H9 (cell line): Measurements from ENCODE around the gene TCP11L1. TPM values are rescaled to one million over a fixed set of nuclear protein-coding genes. Genes with fewer than 3 reads are reported as not detected.
"Not testable (repeated sequence)": the region's sequence is repeated elsewhere in the genome, so short reads cannot be mapped to it uniquely, and the experiment has no call there.

ENCODE experiments used
- DNase-seq: peaks from one replicate; pipeline ENCODE4 v3.0.0-alpha.2; 2017
- H2AFZ ChIP-seq: one replicate; pipeline ENCODE4 v1.6.1; 2013; ENCODE audit warnings: mild to moderate bottlenecking, low read length, control low read depth, moderate library complexity
- H2AK5ac ChIP-seq: 2 replicates; pipeline ENCODE4 v1.6.1; 2013; ENCODE audit warnings: low read length, control low read depth, mixed read lengths; ENCODE audit not compliant: insufficient read length
- H2BK120ac ChIP-seq: one replicate; pipeline ENCODE4 v1.6.1; 2013; ENCODE audit warnings: low read depth, mild to moderate bottlenecking, low read length, control low read depth, inconsistent platforms; ENCODE audit not compliant: poor library complexity, severe bottlenecking
- H2BK12ac ChIP-seq: 2 replicates; pipeline ENCODE4 v1.6.1; 2013; ENCODE audit warnings: low read length, control low read depth, mixed read lengths, low read depth; ENCODE audit not compliant: insufficient read length
- H2BK15ac ChIP-seq: 2 replicates; pipeline ENCODE4 v1.6.1; 2013; ENCODE audit warnings: low read depth, low read length, control low read depth
- H2BK20ac ChIP-seq: one replicate; pipeline ENCODE4 v1.6.1; 2013; ENCODE audit warnings: low read depth, mild to moderate bottlenecking, low read length, control low read depth, inconsistent platforms; ENCODE audit not compliant: poor library complexity, severe bottlenecking
- H2BK5ac ChIP-seq: 2 replicates; pipeline ENCODE4 v1.6.1; 2013; ENCODE audit warnings: low read length, control low read depth, mixed read lengths; ENCODE audit not compliant: insufficient read length
- H3K14ac ChIP-seq: 2 replicates; pipeline ENCODE4 v1.6.1; 2013; ENCODE audit warnings: low read length, control low read depth; ENCODE audit not compliant: insufficient read depth
- H3K18ac ChIP-seq: 2 replicates; pipeline ENCODE4 v1.6.1; 2013; ENCODE audit warnings: low read depth, mild to moderate bottlenecking, mixed read lengths, low read length, control low read depth; ENCODE audit not compliant: insufficient read length
- H3K23ac ChIP-seq: 2 replicates; pipeline ENCODE4 v1.6.1; 2013; ENCODE audit warnings: low read length, control low read depth, mixed read lengths, low read depth; ENCODE audit not compliant: insufficient read length
- H3K23me2 ChIP-seq: 2 replicates; pipeline ENCODE4 v1.6.1; 2013; ENCODE audit warnings: low read depth, mild to moderate bottlenecking, mixed read lengths, low read length, control low read depth; ENCODE audit not compliant: insufficient read length, poor library complexity, severe bottlenecking
- H3K27ac ChIP-seq: 2 replicates; pipeline ENCODE4 v1.5.1; 2013; ENCODE audit warnings: low read length, control low read depth, mixed read lengths, low read depth; ENCODE audit not compliant: insufficient read length
- H3K27me3 ChIP-seq: 2 replicates; pipeline ENCODE4 v1.6.1; 2013; ENCODE audit warnings: low read length, control low read depth, inconsistent platforms; ENCODE audit not compliant: insufficient read depth
- H3K4ac ChIP-seq: 2 replicates; pipeline ENCODE4 v1.6.1; 2013; ENCODE audit warnings: low read depth, mild to moderate bottlenecking, control low read depth, inconsistent platforms, low read length, moderate library complexity
- H3K4me1 ChIP-seq: 2 replicates; pipeline ENCODE4 v1.6.1; 2013; ENCODE audit warnings: low read length, control low read depth, inconsistent platforms; ENCODE audit not compliant: insufficient read depth
- H3K4me2 ChIP-seq: 2 replicates; pipeline ENCODE4 v1.6.1; 2013; ENCODE audit warnings: low read length, control low read depth, mixed read lengths; ENCODE audit not compliant: insufficient read length, insufficient read depth
- H3K56ac ChIP-seq: 2 replicates; pipeline ENCODE4 v1.6.1; 2013; ENCODE audit warnings: low read depth, mild to moderate bottlenecking, mixed read lengths, low read length, control low read depth; ENCODE audit not compliant: insufficient read length
- H3K79me1 ChIP-seq: 2 replicates; pipeline ENCODE4 v1.6.1; 2013; ENCODE audit warnings: low read depth, mild to moderate bottlenecking, moderate library complexity, low read length, control low read depth, inconsistent platforms; ENCODE audit not compliant: insufficient read depth, poor library complexity, severe bottlenecking
- H3K79me2 ChIP-seq: 2 replicates; pipeline ENCODE4 v1.6.1; 2013; ENCODE audit warnings: low read length, control low read depth, inconsistent platforms; ENCODE audit not compliant: insufficient read depth
- H3K9ac ChIP-seq: 2 replicates; pipeline ENCODE4 v1.6.1; 2013; ENCODE audit warnings: low read length, control low read depth, mixed read lengths; ENCODE audit not compliant: insufficient read length; ENCODE audit errors: extremely low read depth
- H3K9me3 ChIP-seq: one replicate; pipeline ENCODE4 v1.6.1; 2013; ENCODE audit warnings: low read depth, low read length, inconsistent platforms; ENCODE audit not compliant: control insufficient read depth
- H3T11ph ChIP-seq: one replicate; pipeline ENCODE4 v1.6.1; 2013; ENCODE audit warnings: mild to moderate bottlenecking, low read length, control low read depth, inconsistent platforms
- H4K20me1 ChIP-seq: one replicate; pipeline ENCODE4 v1.6.1; 2013; ENCODE audit not compliant: control insufficient read depth, insufficient read length, insufficient read depth
- H4K5ac ChIP-seq: 2 replicates; pipeline ENCODE4 v1.6.1; 2013; ENCODE audit warnings: low read depth, mild to moderate bottlenecking, mixed read lengths, low read length, control low read depth; ENCODE audit not compliant: insufficient read length
- H4K8ac ChIP-seq: replicated peaks from 2 replicates; pipeline ENCODE4 v1.6.1; 2013; ENCODE audit warnings: low read length, control low read depth, mixed read lengths, low read depth; ENCODE audit not compliant: insufficient read length
- H4K91ac ChIP-seq: 2 replicates; pipeline ENCODE4 v1.6.1; 2013; ENCODE audit warnings: low read depth, mild to moderate bottlenecking, moderate library complexity, mixed read lengths, low read length, control low read depth; ENCODE audit not compliant: insufficient read length
- H3K27ac Mint-ChIP-seq, 3 experiments: 2 replicates in 2 of 3; 3 replicates in 1 of 3; pipeline ENCODE4 v1.8.0; 2020 to 2021; ENCODE audit warnings: mixed read lengths in 3 of 3, mild to moderate bottlenecking in 1 of 3, moderate library complexity in 1 of 3
- H3K27me3 Mint-ChIP-seq: 2 replicates; pipeline ENCODE4 v1.8.0; 2021; ENCODE audit warnings: low read depth, mild to moderate bottlenecking, moderate library complexity, mixed read lengths
- H3K36me3 Mint-ChIP-seq, 3 experiments: 2 replicates in 2 of 3; 3 replicates in 1 of 3; pipeline ENCODE4 v1.8.0; 2020 to 2021; ENCODE audit warnings: low read depth in 3 of 3, mixed read lengths in 3 of 3; ENCODE audit not compliant: insufficient read depth in 1 of 3
- H3K4me1 Mint-ChIP-seq, 2 experiments: 2 replicates each; pipeline ENCODE4 v1.8.0; 2020; ENCODE audit warnings: mixed read lengths in 2 of 2
- H3K4me3 Mint-ChIP-seq, 2 experiments: 2 replicates in 1 of 2; 3 replicates in 1 of 2; pipeline ENCODE4 v1.8.0; 2020 to 2021; ENCODE audit warnings: mild to moderate bottlenecking in 2 of 2, mixed read lengths in 2 of 2, moderate library complexity in 1 of 2
- H3K9me3 Mint-ChIP-seq, 2 experiments: 2 replicates in 1 of 2; 3 replicates in 1 of 2; pipeline ENCODE4 v1.8.0; 2020; ENCODE audit warnings: mild to moderate bottlenecking in 2 of 2, mixed read lengths in 2 of 2, moderate library complexity in 1 of 2
- WGBS: extraction: QIAGEN DNeasy Blood & Tissue Kit; methylation state at CpG from one replicate; pipeline ENCODE4 v1.1.7; 2013; ENCODE audit warnings: missing lambda C conversion rate, low lambda C conversion rate, mixed read lengths; ENCODE audit not compliant: insufficient read length; ENCODE audit errors: extremely low coverage; 5-methylcytosine and 5-hydroxymethylcytosine counted together
- total RNA-seq: library from RNA; stranded (reverse); gene quantifications from 2 replicates; pipeline ENCODE4 v1.2.1, GENCODE V29; 2021
- TF ChIP-seq, protein P1 (sequence below): fragments of 200-600 bp; sonication (generic); conservative IDR thresholded peaks from 3 replicates; pipeline ENCODE4 v1.8.0; 2021; ENCODE audit warnings: antibody characterized with exemption, mild to moderate bottlenecking

Gene TCP11L1
- total RNA-seq, 1 experiment from 2014 or later = 20.3 TPM

GRCh38 chr11:33045551-33046255 is 6.3 kb downstream of the TCP11L1 start:
- no peaks in the 10 kb centered on the region; the same call in 1 of the 2 replicates for H3K4me1 ChIP-seq
- WGBS = no CpG with 5 or more reads among the region's 8 CpGs
- H4K5ac ChIP-seq = no peak overlapping the region
- no peak overlapping the region for H2AFZ ChIP-seq
- no peak overlapping the region for H2BK120ac ChIP-seq
- no peak overlapping the region for H3K4ac ChIP-seq
- no peak for DNase-seq
- Mint-ChIP-seq H3K27ac (no peak overlapping the region), H3K4me1 (peaks cover 17 to 20% of the 10 kb centered on the region in 2 experiments), H3K9me3 (peaks cover 0 to 4% of the 10 kb centered on the region in 2 experiments; a peak in 2 of 5 replicates), H3K36me3 (peaks cover 43 to 51% (median 49%) of the 10 kb centered on the region in 3 experiments), H3K27me3 (no peaks in the 10 kb centered on the region), H3K4me3 (no peak overlapping the region)
- H3K27me3 ChIP-seq = no peaks in the 10 kb centered on the region
- no peak overlapping the region for H3K23ac ChIP-seq
- no peak overlapping the region for H3K56ac ChIP-seq
- no peak overlapping the region for H3K18ac ChIP-seq
- H3T11ph ChIP-seq = no peak overlapping the region
- no peak overlapping the region for H2BK12ac ChIP-seq
- H3K9ac ChIP-seq = no peak overlapping the region
- H4K91ac ChIP-seq = no peak overlapping the region
- H3K9me3 ChIP-seq = no peaks in the 10 kb centered on the region
- no peak overlapping the region for H2BK20ac ChIP-seq
- H3K27ac ChIP-seq = no peak overlapping the region
- H3K14ac ChIP-seq = no peak overlapping the region
- H3K79me1 ChIP-seq = no peaks in the 10 kb centered on the region
- H4K20me1 ChIP-seq = no peaks in the 10 kb centered on the region
- no peak overlapping the region for H3K4me2 ChIP-seq
- H2AK5ac ChIP-seq = no peak overlapping the region
- H4K8ac ChIP-seq = no peak overlapping the region
- H2BK5ac ChIP-seq = no peak overlapping the region
- no peaks in the 10 kb centered on the region for H3K23me2 ChIP-seq
- TF ChIP-seq, protein P1, sequence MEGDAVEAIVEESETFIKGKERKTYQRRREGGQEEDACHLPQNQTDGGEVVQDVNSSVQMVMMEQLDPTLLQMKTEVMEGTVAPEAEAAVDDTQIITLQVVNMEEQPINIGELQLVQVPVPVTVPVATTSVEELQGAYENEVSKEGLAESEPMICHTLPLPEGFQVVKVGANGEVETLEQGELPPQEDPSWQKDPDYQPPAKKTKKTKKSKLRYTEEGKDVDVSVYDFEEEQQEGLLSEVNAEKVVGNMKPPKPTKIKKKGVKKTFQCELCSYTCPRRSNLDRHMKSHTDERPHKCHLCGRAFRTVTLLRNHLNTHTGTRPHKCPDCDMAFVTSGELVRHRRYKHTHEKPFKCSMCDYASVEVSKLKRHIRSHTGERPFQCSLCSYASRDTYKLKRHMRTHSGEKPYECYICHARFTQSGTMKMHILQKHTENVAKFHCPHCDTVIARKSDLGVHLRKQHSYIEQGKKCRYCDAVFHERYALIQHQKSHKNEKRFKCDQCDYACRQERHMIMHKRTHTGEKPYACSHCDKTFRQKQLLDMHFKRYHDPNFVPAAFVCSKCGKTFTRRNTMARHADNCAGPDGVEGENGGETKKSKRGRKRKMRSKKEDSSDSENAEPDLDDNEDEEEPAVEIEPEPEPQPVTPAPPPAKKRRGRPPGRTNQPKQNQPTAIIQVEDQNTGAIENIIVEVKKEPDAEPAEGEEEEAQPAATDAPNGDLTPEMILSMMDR = no peak
- H3K79me2 ChIP-seq = no peaks in the 10 kb centered on the region
- no peak overlapping the region for H2BK15ac ChIP-seq

DNA sequence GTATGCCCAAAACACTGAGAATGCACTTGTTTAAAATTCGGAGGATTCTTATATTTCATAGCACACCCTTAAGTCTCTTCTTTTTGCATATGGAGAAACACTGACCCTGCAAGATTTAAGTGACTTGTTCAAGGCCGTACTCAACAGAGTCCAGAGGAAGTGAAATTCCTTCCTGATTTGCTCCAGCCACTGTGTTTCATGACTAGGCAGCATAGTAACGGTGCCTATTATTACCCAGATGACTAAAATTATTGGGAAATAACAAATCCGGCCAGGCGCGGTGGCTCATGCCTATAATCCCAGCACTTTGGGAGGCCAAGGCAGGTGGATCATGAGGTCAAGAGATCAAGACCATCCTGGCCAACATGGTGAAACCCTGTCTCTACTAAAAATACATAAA is 9.3 kb downstream of the TCP11L1 start:
- WGBS = no CpG with 5 or more reads among the region's 6 CpGs
- not testable (repeated sequence) for H3K27me3 Mint-ChIP-seq

More for the DNA sequence above, 9.3 kb downstream of the TCP11L1 start:
- not testable (repeated sequence) for H3K9me3 Mint-ChIP-seq, H3K18ac ChIP-seq, H4K91ac ChIP-seq, H3K23ac ChIP-seq, H3K4me2 ChIP-seq, H2BK20ac ChIP-seq, H3K27me3 ChIP-seq, H2BK5ac ChIP-seq, H3K27ac Mint-ChIP-seq, H3T11ph ChIP-seq, H3K23me2 ChIP-seq, H2AK5ac ChIP-seq, H3K4me1 ChIP-seq, H2AFZ ChIP-seq, H3K79me1 ChIP-seq, H3K4ac ChIP-seq, H2BK120ac ChIP-seq, H3K56ac ChIP-seq, H3K14ac ChIP-seq, H3K9ac ChIP-seq, H2BK15ac ChIP-seq, H3K9me3 ChIP-seq, H3K79me2 ChIP-seq, H3K27ac ChIP-seq, H4K20me1 ChIP-seq, H4K8ac ChIP-seq, H3K4me3 Mint-ChIP-seq, DNase-seq, H2BK12ac ChIP-seq, H4K5ac ChIP-seq
- peaks cover 43 to 48% (median 46%) of the 10 kb centered on the region in 3 experiments for H3K36me3 Mint-ChIP-seq
- H3K4me1 Mint-ChIP-seq = peaks cover 14 to 18% of the 10 kb centered on the region in 2 experiments
